DMS114 treated with DMSO at 0.1 percent for 48 hours (cell line): Measurements from ENCODE around the gene GOLGA8N.
"Not testable (repeated sequence)": the region's sequence is repeated elsewhere in the genome, so short reads cannot be mapped to it uniquely, and the experiment has no call there.

Source experiments
- DNase-seq: peaks from one replicate; lab custom pipeline; 2025; ENCODE audit not compliant: unreplicated experiment; lab: John Stamatoyannopoulos, UW

The GOLGA8N gene

GRCh38 chr15:32593151-32593550 lies at the start of gene GOLGA8N:
Gene GOLGA8N, plus strand, starts transcription at chr15:32593456.
- DNase-seq: not testable (repeated sequence)

GRCh38 chr15:32543456-32543855 lies 49.8 kb upstream of the GOLGA8N start:
- DNase-seq: not testable (repeated sequence)

GRCh38 chr15:32545129-32545528 lies 48.1 kb upstream of the GOLGA8N start:
- DNase-seq: not testable (repeated sequence)

- not testable (repeated sequence) for DNase-seq
Observed at GRCh38 chr15:32554587-32554986, 38.7 kb upstream of the GOLGA8N start.

GRCh38 chr15:32562198-32562597 lies 31.1 kb upstream of the GOLGA8N start:
- not testable (repeated sequence) for DNase-seq

- not testable (repeated sequence) for DNase-seq
Observed at GRCh38 chr15:32568988-32569387, 24.3 kb upstream of the GOLGA8N start.

GRCh38 chr15:32578482-32578881 lies 14.8 kb upstream of the GOLGA8N start:
- DNase-seq: not testable (repeated sequence)

- DNase-seq: not testable (repeated sequence)
Observed at GRCh38 chr15:32585844-32586243, 7.4 kb upstream of the GOLGA8N start.

- not testable (repeated sequence) for DNase-seq
Observed at GRCh38 chr15:32609518-32609917, 16.3 kb downstream of the GOLGA8N start.

- DNase-seq: not testable (repeated sequence)
Observed at GRCh38 chr15:32610719-32611118, 17.5 kb downstream of the GOLGA8N start.

- not testable (repeated sequence) for DNase-seq
Observed at GRCh38 chr15:32614712-32615050, 21.4 kb downstream of the GOLGA8N start.

- not testable (repeated sequence) for DNase-seq
Observed at GRCh38 chr15:32615051-32615870, 22.0 kb downstream of the GOLGA8N start, which contains the start of gene ARHGAP11A. Gene ARHGAP11A, plus strand, starts transcription at chr15:32615504. Its CDS starts 708 bp downstream, at chr15:32616212.

GRCh38 chr15:32615871-32616426 lies 22.7 kb downstream of the GOLGA8N start:
- DNase-seq: not testable (repeated sequence)

GRCh38 chr15:32636410-32636809 lies 43.2 kb downstream of the GOLGA8N start:
- DNase-seq: no peak

- no peak for DNase-seq
Observed at GRCh38 chr15:32636908-32637567, 43.8 kb downstream of the GOLGA8N start.

- DNase-seq: no peak
Observed at GRCh38 chr15:32637704-32638103, 44.4 kb downstream of the GOLGA8N start.

- peak; percentile 42 for DNase-seq
Observed at GRCh38 chr15:32641517-32642059, 48.3 kb downstream of the GOLGA8N start, which contains the start of gene SCG5. Gene SCG5, plus strand, starts transcription at chr15:32641710. Its CDS starts 1,883 bp downstream, at chr15:32643593.

GRCh38 chr15:32642667-32643435 lies 49.6 kb downstream of the GOLGA8N start:
- DNase-seq: no peak

GRCh38 chr15:32643907-32644445 lies 50.7 kb downstream of the GOLGA8N start:
- no peak for DNase-seq

GRCh38 chr15:32646291-32646690 lies 53.0 kb downstream of the GOLGA8N start:
- no peak for DNase-seq
